NCI-H2227 (cell line): Measurements from ENCODE around the gene PTCHD1.

Experiments
- DNase-seq: peaks from one replicate; lab custom pipeline; 2025; ENCODE audit not compliant: unreplicated experiment; lab: John Stamatoyannopoulos, UW

PTCHD1 gene

DNA sequence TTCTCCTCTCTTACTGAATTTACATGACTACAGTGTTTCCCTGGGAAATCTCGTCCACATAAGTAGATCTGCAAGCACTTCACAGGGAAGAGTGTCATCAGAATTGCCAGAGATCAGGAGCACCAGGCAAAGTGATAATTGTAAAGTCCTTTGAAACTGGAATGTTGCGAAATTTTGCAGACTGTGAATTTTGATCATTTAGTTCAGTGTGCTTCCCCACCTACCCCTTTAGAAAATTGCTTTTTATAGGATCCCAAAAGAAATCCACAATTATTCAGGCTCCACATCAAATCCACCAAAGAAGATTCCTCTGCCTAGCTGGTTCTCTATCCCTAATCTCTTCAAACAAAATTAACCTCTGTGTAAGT, 10.2 kb downstream of the PTCHD1 start:
- DNase-seq = no peak

DNA sequence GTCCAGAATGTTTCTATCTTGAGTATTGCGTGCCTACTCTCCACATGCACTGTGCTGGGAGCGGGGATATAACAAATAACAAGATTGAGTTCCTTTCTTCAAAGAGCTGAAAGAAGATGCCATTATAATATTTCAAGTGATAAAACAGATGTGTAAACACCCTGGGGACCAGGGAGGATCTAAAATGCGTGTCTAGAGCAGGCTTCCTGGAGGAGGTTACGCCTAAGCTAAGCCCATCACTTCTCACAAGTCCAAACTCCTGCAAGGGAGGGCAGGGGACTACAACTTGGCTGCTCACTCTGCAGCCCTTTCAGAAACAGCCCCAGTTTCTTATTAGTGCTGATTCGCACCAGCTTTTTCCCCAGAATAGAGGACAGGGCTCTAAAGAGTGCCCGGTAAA, 21.5 kb downstream of the PTCHD1 start:
- no peak for DNase-seq

DNA sequence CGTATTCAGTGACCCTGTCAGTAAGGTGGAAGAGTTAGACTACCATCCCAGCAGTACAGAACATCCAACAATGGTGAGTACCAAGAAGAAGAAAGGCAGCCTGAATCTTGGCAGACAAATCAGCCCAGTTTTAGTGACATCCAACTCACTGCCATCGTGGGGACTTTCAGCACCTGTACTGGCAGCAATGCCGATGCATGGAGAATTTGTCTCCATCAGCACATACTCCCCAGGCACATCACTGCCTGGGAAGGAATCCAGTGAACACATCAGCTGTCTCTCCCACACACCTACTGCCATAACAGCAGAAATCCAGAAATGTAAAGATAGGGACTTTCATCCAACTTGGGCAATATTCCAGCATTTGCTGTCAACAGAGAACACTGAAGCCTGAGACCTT, 29.8 kb downstream of the PTCHD1 start:
- no peak for DNase-seq

- no peak for DNase-seq
Observed at GRCh38 chrX:23365541-23365940, 30.9 kb downstream of the PTCHD1 start.

DNA sequence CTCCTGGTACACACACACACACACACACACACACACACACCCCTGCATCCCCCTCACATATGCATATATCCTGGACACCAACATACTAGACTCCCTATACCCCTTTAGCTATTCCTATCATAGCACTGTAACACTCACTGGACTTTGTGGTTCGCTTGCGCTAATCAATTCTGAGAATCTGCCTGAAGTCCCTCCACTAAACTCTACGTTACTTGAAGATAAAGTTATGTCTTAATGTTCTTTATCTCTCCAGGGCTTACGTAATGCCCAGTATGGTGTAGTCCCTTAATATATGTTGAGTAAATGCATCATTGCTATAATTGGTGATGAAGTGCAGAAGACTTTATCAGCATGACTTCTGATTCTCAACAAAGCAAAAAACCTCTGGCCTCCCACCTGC, 32.3 kb downstream of the PTCHD1 start:
- DNase-seq = no peak

- DNase-seq = no peak
Observed at GRCh38 chrX:23369027-23369426, 34.4 kb downstream of the PTCHD1 start.

- DNase-seq = no peak
Observed at GRCh38 chrX:23372220-23372902, 37.7 kb downstream of the PTCHD1 start.

DNA sequence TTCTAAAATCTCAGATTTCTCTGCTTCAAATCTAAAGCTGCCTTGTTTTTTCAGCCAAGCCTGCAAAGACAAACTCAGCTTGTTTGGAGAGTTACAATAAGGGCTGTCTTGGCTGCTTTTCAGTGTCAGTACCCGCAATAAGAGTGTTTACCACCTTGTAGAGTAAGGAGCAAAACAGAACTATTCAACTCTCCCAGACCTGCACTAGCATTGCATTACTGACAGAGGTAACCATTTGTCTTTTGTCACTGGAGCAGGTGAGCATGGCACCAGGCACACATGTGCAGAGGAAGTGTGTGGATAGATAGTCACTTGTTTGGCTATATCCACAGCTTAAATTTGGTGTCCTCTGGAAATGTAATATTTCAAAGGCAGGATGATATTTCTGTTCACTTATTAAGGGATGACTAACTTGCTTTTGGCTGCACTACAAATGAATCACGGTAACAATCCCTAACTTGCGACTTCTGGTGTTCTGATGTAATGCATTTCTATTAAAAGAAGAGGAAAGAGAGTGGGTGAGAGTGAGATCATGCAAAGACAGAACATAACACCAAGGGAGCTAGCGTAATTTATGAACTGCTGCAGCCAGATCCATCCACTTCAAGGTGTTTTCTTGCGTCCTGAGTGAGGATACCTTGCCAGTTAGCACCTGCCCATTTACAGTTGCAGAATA, 38.6 kb downstream of the PTCHD1 start:
- DNase-seq = no peak

DNA sequence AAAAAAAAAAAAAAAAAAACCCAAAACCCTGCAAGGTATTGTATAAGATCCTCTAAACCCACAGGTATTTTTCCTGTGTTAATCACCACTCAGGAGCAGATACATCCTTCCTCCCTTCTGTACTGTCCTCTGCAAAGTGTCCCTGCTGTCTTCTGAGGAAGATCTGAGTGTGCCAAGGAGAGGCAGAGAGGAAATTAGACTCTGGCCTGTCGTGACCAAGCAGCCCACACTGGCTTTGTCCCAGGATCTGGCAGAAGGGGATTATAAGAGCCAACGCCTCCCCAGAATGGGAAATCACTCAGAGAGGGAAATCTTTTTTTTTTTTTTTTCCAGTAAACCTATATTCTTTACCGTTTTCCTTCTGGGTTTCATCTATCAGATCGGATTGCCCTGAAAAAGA, 39.6 kb downstream of the PTCHD1 start:
- DNase-seq = no peak

DNA sequence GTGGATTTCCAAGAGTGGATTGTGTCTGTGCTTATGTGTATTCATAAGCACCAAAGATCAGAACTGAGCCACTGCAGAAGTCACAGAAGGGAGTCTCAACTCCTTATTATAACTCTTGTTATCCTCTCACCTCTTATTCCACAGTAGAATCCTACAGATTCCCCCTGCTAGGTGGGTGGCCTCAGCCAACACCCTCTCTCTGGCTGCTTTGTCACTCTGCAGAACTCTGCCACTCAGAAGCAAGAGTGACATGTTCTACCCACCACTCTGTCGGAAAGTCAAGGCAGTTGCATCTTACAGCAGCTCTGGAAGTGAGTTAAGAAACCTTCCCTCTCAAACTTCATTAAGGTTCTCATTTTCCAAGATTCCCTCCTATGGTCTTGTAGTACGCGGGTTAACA, 41.9 kb downstream of the PTCHD1 start:
- DNase-seq = no peak

DNA sequence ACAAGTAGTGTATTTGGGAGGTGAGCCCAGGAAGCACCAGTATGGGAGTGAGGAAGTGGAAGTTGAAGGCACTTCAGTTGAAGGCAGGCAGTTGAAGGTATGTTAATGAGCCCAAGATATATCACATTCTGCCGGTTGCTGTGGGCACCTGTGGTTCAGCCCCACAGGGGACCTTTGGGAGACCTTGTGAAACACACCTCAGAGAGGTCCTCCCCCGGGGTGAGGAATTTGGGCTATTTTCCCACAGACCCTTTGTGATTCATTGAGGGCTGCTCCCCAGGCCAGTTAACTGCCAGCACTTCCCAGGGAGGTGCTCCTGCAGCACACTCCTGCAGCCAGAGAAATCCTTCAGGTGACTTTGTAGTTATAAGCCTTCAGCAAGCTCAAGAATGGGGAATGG, 45.9 kb downstream of the PTCHD1 start:
- DNase-seq = no peak

GRCh38 chrX:23381099-23382087, 46.7 kb downstream of the PTCHD1 start:
- DNase-seq = no peak

DNA sequence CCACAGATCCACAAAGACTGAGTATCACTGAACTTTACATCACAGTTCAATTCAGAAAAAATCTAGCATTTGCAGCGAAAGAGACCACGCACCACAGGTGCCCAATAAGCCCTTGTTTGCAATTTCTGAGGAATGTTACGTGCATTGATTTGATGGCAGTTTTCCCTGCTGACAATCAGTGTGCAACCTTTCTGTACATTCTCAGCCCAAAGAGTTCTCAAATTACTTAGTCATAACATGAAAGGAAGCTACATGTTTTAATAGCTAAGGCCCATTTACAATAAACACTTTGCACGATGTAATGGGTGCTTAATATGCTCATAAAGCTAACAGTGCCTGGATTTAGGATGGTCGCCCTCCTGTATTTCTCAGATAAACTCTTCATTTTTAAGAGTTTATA, 47.9 kb downstream of the PTCHD1 start:
- no peak for DNase-seq

DNA sequence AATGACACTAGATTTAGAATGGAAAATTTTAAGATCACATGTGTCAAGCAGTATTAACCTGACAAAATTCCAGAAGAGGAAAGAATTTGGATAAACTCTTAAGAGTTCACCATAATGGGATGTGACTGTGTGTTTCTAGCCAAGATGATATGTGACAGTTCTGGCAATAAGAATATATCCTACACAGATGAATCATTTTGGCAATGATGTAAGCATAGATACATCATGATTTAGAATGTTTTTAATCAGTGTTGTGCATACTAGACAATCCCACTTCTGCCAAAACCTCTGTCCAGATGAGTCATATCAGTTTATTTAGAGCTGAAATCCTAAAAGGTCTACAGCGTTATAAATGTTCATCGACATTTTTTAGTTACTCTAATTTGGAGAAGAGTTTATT, 48.8 kb downstream of the PTCHD1 start:
- no peak for DNase-seq

DNA sequence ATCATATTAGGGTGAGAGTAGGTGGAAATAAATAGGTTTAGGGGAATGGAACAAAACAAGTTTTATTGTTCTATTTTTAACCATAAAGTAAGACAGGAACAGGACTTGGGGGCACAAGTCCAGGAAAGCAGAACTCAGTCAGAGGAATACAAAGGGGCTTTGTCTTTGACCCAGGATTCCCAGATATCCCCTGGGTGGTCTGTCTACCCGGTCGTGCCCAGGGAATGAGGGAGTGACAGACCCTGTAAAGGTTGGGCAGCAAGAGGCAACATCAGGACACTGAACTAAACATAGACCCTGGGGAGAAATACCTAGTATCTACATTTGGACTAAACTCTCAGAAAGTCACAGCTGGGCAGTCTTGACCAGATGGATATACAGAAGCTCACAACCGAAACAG, 50.6 kb downstream of the PTCHD1 start:
- DNase-seq = no peak

GRCh38 chrX:23386260-23386659, 51.6 kb downstream of the PTCHD1 start:
- DNase-seq = no peak

DNA sequence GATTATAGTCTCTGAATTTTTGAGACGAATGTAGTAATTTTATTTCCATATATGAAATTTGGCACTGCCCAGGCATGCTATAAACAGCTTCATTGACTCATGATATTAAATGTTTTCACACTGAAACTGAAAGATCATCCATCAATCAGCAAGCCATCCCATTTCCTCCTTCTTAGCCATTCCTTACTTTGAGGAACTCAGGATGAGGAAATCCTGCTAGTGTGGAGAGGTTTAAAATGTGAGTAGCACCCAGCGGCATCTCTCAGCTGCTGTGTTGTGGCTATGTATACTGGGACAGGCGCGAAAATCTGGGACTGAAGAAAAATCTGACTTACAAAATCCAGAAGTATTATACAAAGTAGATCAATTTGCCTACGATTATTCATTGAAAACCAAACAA, 52.1 kb downstream of the PTCHD1 start:
- DNase-seq = no peak

- no peak for DNase-seq
Observed at GRCh38 chrX:23387550-23388184, 53.0 kb downstream of the PTCHD1 start.

- no peak for DNase-seq
Observed at GRCh38 chrX:23389196-23389792, 54.6 kb downstream of the PTCHD1 start.

- DNase-seq = no peak
Observed at GRCh38 chrX:23390979-23391378, 56.3 kb downstream of the PTCHD1 start.

GRCh38 chrX:23392195-23392594, 57.5 kb downstream of the PTCHD1 start:
- no peak for DNase-seq
